ENCODE data around the gene BPIFB6. TPM values are rescaled to one million over a fixed set of nuclear protein-coding genes. Genes with fewer than 3 reads are reported as not detected.

BPIFB6 gene
- polyA plus RNA-seq, 1 of the 3 experiments (the other 2 are of a cell fraction), result not detected

DNA sequence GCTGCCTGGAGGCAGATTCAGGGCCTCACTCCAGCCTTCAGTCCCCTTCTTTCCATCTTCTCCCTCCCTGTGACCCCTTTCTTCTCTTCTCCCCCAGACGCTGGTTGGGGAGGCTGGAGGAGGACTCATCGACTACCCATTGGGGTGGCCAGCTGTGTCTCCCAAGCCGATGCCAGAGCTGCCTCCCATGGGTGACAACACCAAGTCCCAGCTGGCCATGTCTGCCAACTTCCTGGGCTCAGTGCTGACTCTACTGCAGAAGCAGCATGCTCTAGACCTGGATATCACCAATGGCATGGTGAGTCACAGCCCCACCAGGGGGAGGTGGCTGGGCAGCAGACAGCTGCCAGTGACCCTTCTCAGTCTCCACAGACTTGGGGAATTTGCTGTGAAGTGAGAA lies 60.9 kb downstream of the BPIFB6 start:
- no peaks in the 10 kb centered on the region for H3K36me3 ChIP-seq (replicated peaks in 1 of 2; ENCODE audit: control insufficient read depth in 1 of 2, insufficient read depth in 2 of 2, low read length in 1 of 2)
- H4K20me1 ChIP-seq (ENCODE audit: insufficient read depth), result no peaks in the 10 kb centered on the region
- no peaks in the 10 kb centered on the region for H3K4me1 ChIP-seq (ENCODE audit: control insufficient read depth in 1 of 2, insufficient read depth in 2 of 2, low read depth in 1 of 2, low read length in 1 of 2)
- peaks cover 37% of the 10 kb centered on the region for H3K27me3 ChIP-seq (ENCODE audit: insufficient read depth)
- POLR2A ChIA-PET, result no interaction called here
- H3K9me2 ChIP-seq, result no peaks in the 10 kb centered on the region
- TF ChIP-seq, protein P1, sequence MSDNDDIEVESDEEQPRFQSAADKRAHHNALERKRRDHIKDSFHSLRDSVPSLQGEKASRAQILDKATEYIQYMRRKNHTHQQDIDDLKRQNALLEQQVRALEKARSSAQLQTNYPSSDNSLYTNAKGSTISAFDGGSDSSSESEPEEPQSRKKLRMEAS (IDR thresholded peaks at IDR 0.05; ENCODE audit: low read depth), result no peak
- DNase-seq, result no peak
- WGBS (ENCODE audit: low lambda C conversion rate), result 0% methylated on average over 2 of the region's 3 CpGs
- H3F3A ChIP-seq (replicated peaks; ENCODE audit: insufficient read depth), result no peaks in the 10 kb centered on the region
- no peak overlapping the region for H3K4me2 ChIP-seq
- H3K9ac ChIP-seq, result no peak overlapping the region
- H3K4me3 ChIP-seq (ENCODE audit: low read depth in 2 of 2, low read length in 1 of 2), result no peak overlapping the region
- no peaks in the 10 kb centered on the region for H3K79me2 ChIP-seq (ENCODE audit: insufficient read depth)
- no peak overlapping the region for H2AFZ ChIP-seq (ENCODE audit: low read depth)
- CTCF ChIA-PET, result interaction anchor here (0.6 to 1.2 kb wide), 3 partner anchors 9 to 228 kb away, joined by 3 read pairs; no protein-coding TSS in a partner anchor
- H3K27ac ChIP-seq (ENCODE audit: low read depth in 2 of 2, low read length in 1 of 2), result no peak overlapping the region
- H3K9me3 ChIP-seq, result no peaks in the 10 kb centered on the region

DNA sequence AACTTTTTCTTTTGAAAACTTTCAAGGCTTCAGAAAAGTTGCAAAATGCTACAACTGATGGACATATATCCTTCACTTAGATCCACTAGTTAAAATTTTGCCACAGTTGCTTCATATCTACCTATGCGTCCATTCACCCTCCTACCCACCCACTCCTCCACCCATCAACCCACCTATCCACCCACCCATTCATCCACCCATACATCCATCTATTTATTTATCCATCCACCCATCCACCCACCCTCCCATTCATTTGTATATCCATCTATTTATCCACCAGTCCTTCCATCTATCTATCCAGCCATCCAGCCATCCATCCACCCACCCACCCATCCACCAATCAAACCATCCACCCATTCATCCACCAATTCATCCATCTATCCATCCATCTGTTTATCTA lies 61.6 kb downstream of the BPIFB6 start:
- Histone ChIP-seq H2AFZ (ENCODE audit: low read depth) (no peak overlapping the region), H3K36me3 (replicated peaks in 1 of 2; ENCODE audit: control insufficient read depth in 1 of 2, insufficient read depth in 2 of 2, low read length in 1 of 2) (no peaks in the 10 kb centered on the region), H3K9me2 (no peaks in the 10 kb centered on the region), H3K4me2 (no peak overlapping the region), H3K4me3 (ENCODE audit: low read depth in 2 of 2, low read length in 1 of 2) (no peak overlapping the region), H3K4me1 (ENCODE audit: control insufficient read depth in 1 of 2, insufficient read depth in 2 of 2, low read depth in 1 of 2, low read length in 1 of 2) (no peaks in the 10 kb centered on the region), H3K79me2 (ENCODE audit: insufficient read depth) (no peaks in the 10 kb centered on the region), H3K27ac (ENCODE audit: low read depth in 2 of 2, low read length in 1 of 2) (no peak overlapping the region), H3K9me3 (no peaks in the 10 kb centered on the region), H4K20me1 (ENCODE audit: insufficient read depth) (no peaks in the 10 kb centered on the region), H3K27me3 (ENCODE audit: insufficient read depth) (peaks cover 37% of the 10 kb centered on the region; the same call in 1 of the 2 replicates), H3K9ac (no peak overlapping the region), H3F3A (replicated peaks; ENCODE audit: insufficient read depth) (no peaks in the 10 kb centered on the region)
- DNase-seq, result no peak
- 10% methylated on average over 1 of the region's 1 CpG for WGBS (ENCODE audit: low lambda C conversion rate)
- ChIA-PET POLR2A (no interaction called here), CTCF (interaction anchor here (1.2 kb wide), 1 partner anchor 10 kb away, joined by 3 read pairs; no protein-coding TSS in a partner anchor)
- TF ChIP-seq RXRA (IDR thresholded peaks at IDR 0.05; ENCODE audit: borderline replicate concordance, low read depth) (no peak), JUND (IDR thresholded peaks at IDR 0.05) (no peak), EZH2phosphoT487 (IDR thresholded peaks at IDR 0.05; ENCODE audit: borderline replicate concordance, low read depth) (no peak), GABPA (IDR thresholded peaks at IDR 0.05; ENCODE audit: low read depth) (no peak), MXI1 (IDR thresholded peaks at IDR 0.05; ENCODE audit: low read depth, low read length) (no peak)
- TF ChIP-seq, protein P1 (IDR thresholded peaks at IDR 0.05; ENCODE audit: low read depth), result no peak
- TF ChIP-seq, protein P2, sequence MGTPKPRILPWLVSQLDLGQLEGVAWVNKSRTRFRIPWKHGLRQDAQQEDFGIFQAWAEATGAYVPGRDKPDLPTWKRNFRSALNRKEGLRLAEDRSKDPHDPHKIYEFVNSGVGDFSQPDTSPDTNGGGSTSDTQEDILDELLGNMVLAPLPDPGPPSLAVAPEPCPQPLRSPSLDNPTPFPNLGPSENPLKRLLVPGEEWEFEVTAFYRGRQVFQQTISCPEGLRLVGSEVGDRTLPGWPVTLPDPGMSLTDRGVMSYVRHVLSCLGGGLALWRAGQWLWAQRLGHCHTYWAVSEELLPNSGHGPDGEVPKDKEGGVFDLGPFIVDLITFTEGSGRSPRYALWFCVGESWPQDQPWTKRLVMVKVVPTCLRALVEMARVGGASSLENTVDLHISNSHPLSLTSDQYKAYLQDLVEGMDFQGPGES (IDR thresholded peaks at IDR 0.05; ENCODE audit: low read depth, low read length), result no peak

DNA sequence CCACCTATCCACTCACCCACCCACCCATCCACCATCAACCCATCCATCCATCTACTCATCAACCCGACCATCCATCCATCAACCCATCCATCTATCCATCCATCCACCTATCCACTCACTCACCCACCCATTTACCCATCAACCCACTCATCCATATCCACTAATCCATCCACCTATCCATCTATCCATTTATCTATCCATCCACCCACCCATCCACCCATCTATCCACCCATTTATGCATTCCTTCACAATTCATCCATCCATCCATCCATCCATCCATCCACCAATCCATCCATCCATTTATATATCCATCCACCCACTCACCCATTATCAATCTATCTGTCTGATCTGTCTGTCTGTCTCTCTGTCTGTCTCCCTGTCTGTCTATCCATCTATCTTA lies 62.1 kb downstream of the BPIFB6 start:
- 3% methylated on average over 1 of the region's 1 CpG for WGBS (ENCODE audit: low lambda C conversion rate)
- Histone ChIP-seq H3K79me2 (ENCODE audit: insufficient read depth) (no peaks in the 10 kb centered on the region), H3K9me2 (no peaks in the 10 kb centered on the region), H2AFZ (ENCODE audit: low read depth) (no peak overlapping the region), H3K27me3 (ENCODE audit: insufficient read depth) (peaks cover 33% of the 10 kb centered on the region; the same call in 1 of the 2 replicates), H3K4me2 (no peak overlapping the region), H3K9me3 (no peaks in the 10 kb centered on the region), H4K20me1 (ENCODE audit: insufficient read depth) (no peaks in the 10 kb centered on the region), H3F3A (replicated peaks; ENCODE audit: insufficient read depth) (no peaks in the 10 kb centered on the region), H3K9ac (no peak overlapping the region), H3K4me3 (ENCODE audit: low read depth in 2 of 2, low read length in 1 of 2) (no peak overlapping the region), H3K36me3 (replicated peaks in 1 of 2; ENCODE audit: control insufficient read depth in 1 of 2, insufficient read depth in 2 of 2, low read length in 1 of 2) (no peaks in the 10 kb centered on the region), H3K27ac (ENCODE audit: low read depth in 2 of 2, low read length in 1 of 2) (no peak overlapping the region), H3K4me1 (ENCODE audit: control insufficient read depth in 1 of 2, insufficient read depth in 2 of 2, low read depth in 1 of 2, low read length in 1 of 2) (no peaks in the 10 kb centered on the region)
- TF ChIP-seq RCOR1 (IDR thresholded peaks at IDR 0.05; ENCODE audit: low read length), result no peak
- TF ChIP-seq, protein P3, sequence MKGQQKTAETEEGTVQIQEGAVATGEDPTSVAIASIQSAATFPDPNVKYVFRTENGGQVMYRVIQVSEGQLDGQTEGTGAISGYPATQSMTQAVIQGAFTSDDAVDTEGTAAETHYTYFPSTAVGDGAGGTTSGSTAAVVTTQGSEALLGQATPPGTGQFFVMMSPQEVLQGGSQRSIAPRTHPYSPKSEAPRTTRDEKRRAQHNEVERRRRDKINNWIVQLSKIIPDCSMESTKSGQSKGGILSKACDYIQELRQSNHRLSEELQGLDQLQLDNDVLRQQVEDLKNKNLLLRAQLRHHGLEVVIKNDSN (IDR thresholded peaks at IDR 0.05; ENCODE audit: borderline replicate concordance, low read depth), result no peak
- TF ChIP-seq EP300 (IDR thresholded peaks at IDR 0.05; ENCODE audit: borderline replicate concordance in 1 of 2, low read depth in 1 of 2, low read length in 1 of 2), result no peak
- TF ChIP-seq, protein P4, sequence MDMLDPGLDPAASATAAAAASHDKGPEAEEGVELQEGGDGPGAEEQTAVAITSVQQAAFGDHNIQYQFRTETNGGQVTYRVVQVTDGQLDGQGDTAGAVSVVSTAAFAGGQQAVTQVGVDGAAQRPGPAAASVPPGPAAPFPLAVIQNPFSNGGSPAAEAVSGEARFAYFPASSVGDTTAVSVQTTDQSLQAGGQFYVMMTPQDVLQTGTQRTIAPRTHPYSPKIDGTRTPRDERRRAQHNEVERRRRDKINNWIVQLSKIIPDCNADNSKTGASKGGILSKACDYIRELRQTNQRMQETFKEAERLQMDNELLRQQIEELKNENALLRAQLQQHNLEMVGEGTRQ (IDR thresholded peaks at IDR 0.05; ENCODE audit: borderline replicate concordance, low read depth, low read length), result no peak
- TF ChIP-seq YY1 (IDR thresholded peaks at IDR 0.05; ENCODE audit: low read depth), result no peak
- TF ChIP-seq SIN3A (IDR thresholded peaks at IDR 0.05; ENCODE audit: borderline replicate concordance, low read depth, low read length), result no peak
- TF ChIP-seq, protein P1 (IDR thresholded peaks at IDR 0.05; ENCODE audit: low read depth), result no peak
- ChIA-PET CTCF (interaction anchor here (0.8 to 1.8 kb wide), 3 partner anchors 119 to 304 kb away, joined by 3 to 4 read pairs (median 4); no protein-coding TSS in a partner anchor), POLR2A (no interaction called here)
- DNase-seq, result no peak

All from SK-N-SH (cell line).